CD4-positive, alpha-beta T cell treated with Interferon gamma for 1 hour (primary cell): ENCODE data around the gene PDIA6.

ENCODE experiments used
- DNase-seq: peaks from one replicate; pipeline ENCODE4 v3.0.0-alpha.2; 2020

PDIA6 gene

GRCh38 chr2:10778724-10779115 lies 33.9 kb downstream of the PDIA6 start:
- DNase-seq, result no peak

- no peak for DNase-seq
These were observed 34.5 kb downstream of the PDIA6 start for GRCh38 chr2:10777842-10778723.

- no peak for DNase-seq
These were observed 35.3 kb downstream of the PDIA6 start for GRCh38 chr2:10777111-10777841.

GRCh38 chr2:10776231-10776977 lies 36.2 kb downstream of the PDIA6 start:
- DNase-seq, result no peak

GRCh38 chr2:10775831-10776230 lies 36.8 kb downstream of the PDIA6 start:
- no peak for DNase-seq

GRCh38 chr2:10775021-10775780 lies 37.4 kb downstream of the PDIA6 start:
- no peak for DNase-seq

- no peak for DNase-seq
These were observed 38.2 kb downstream of the PDIA6 start for GRCh38 chr2:10774394-10774793.

- DNase-seq, result no peak
These were observed 38.7 kb downstream of the PDIA6 start for GRCh38 chr2:10773821-10774341.

- no peak for DNase-seq
These were observed 39.7 kb downstream of the PDIA6 start for GRCh38 chr2:10772868-10773215.

- DNase-seq, result no peak
These were observed 40.3 kb downstream of the PDIA6 start for GRCh38 chr2:10772201-10772867.

- DNase-seq, result no peak
These were observed 40.8 kb downstream of the PDIA6 start for GRCh38 chr2:10771786-10772185.

- DNase-seq, result no peak
These were observed 41.4 kb downstream of the PDIA6 start for GRCh38 chr2:10770956-10771750.

- DNase-seq, result no peak
These were observed 44.5 kb downstream of the PDIA6 start for GRCh38 chr2:10768063-10768507.

- DNase-seq, result no peak
These were observed 46.7 kb downstream of the PDIA6 start for GRCh38 chr2:10765914-10766313.

- no peak for DNase-seq
These were observed 47.1 kb downstream of the PDIA6 start for GRCh38 chr2:10765461-10765860.

GRCh38 chr2:10764896-10765295 lies 47.7 kb downstream of the PDIA6 start:
- no peak for DNase-seq

- DNase-seq, result no peak
These were observed 48.3 kb downstream of the PDIA6 start for GRCh38 chr2:10764096-10764785.

GRCh38 chr2:10763461-10763800 lies 49.2 kb downstream of the PDIA6 start:
- no peak for DNase-seq

- no peak for DNase-seq
These were observed 49.7 kb downstream of the PDIA6 start for GRCh38 chr2:10762651-10763460.

- no peak for DNase-seq
These were observed 51.0 kb downstream of the PDIA6 start for GRCh38 chr2:10761591-10761990.
